Fibroblast of gingiva (primary cell): Measurements from ENCODE around the gene TMOD3.
A peak's percentile ranks its signal among the peaks of the same experiment; 100 is the strongest.
"Not testable (repeated sequence)": the region's sequence is repeated elsewhere in the genome, so short reads cannot be mapped to it uniquely, and the experiment has no call there.

ENCODE experiments used
- DNase-seq: peaks from one replicate; pipeline ENCODE4 v3.0.0-alpha.2; 2011; ENCODE audit warnings: low read depth

The TMOD3 gene

GRCh38 chr15:51829376-51830275 lies at the start of gene TMOD3:
Gene TMOD3 (plus strand): TSS chr15:51829653. CDS start chr15:51862885, 33,232 bp downstream.
- DNase-seq: peak; percentile 84

DNA sequence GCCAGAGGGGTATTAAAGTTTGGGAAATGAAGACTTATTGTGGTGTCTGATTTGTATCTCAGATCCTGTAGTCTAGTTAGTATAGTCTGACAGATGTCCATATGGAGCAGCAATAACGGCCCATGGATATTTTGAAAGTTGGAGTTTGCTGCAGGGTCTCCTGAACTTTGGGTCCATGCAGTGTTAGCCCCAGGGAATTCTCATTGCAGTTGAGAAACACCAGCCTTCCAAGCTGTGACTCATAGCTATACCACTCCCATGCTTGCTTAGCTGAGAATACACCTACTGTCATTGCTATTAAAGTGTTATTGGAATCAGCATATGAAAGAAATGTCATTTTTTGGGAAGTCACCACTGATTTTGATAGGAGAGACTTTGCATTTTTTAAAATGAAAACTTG lies 48.8 kb upstream of the TMOD3 start:
- DNase-seq: no peak

DNA sequence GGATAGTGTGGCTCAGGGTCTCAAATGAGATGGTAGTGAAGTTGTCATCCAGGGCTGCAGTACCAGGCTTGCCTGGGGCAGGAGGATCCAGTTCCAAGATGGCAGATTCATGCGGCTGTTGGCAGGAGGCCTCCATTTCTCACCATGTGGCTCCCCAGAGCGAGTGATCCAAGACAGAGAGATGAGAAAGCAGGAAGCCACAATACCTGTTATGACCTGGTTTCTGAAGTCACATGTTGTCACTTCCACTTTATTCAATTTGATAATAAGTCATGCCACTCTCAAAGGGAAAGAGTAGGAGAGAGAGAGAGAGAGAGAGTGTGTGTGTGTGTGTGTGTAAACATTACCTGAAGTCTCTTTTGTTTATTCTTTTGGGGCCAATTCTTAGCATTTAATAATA lies 47.9 kb upstream of the TMOD3 start:
- DNase-seq: no peak

DNA sequence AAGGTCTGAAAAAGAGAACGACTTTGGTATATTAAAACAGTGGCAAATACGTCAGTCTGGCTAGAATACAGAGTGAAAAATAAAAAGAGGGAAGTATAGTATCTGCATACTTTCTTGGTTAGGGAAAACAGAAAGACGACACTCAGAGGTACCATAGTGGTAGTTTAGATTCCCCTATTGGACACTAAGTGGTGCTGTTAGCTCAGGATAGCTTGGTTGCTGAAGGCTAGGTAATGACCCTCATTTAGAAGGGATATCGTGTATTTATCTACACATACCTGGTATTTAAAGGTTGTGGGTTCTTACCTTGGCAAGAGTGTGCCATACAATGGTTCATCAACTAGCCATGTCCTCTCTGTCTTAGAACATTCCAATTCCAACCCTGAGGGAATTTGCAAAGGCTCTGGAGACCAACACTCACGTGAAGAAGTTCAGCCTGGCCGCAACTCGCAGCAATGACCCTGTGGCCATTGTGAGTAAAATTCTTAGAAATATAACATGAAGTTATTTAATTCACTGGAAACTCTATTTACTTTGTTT lies 47.0 kb upstream of the TMOD3 start:
- DNase-seq: no peak

DNA sequence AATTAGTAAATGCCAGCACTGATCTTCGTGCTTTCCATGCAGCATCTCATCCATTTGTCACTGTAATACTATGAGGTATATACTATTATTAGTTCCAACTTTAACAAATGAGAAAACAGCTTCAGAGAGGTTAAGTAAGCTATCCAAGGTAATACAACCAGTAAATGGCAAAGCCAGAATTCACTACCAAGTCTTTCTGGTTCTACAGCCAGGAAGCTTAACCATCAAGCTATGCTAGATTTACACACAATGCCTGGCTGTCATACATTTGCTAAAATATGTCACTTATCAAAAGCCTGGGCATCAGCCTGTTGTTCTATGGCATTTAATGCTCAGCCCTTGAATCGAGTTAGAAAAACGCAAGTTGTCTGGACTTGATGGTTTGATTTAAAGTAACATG lies 45.5 kb upstream of the TMOD3 start:
- DNase-seq: no peak

GRCh38 chr15:51787130-51787529 lies 42.3 kb upstream of the TMOD3 start:
- not testable (repeated sequence) for DNase-seq

DNA sequence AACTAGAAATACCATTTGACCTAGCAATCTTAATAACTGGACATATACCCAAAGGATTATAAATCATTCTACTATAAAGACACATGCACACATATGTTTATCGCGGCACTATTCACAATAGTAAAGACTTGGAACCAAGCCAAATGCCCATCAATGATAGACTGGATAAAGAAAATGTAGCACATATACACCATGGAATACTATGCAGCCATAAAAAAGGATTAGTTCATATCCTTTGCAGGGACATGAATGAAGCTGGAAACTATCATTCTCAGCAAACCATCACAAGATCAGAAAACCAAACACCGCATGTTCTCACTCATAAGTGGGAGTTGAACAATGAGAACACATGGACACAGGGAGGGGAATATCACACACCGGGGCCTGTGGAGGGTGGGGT lies 37.0 kb upstream of the TMOD3 start:
- not testable (repeated sequence) for DNase-seq

- peak; percentile 78 for DNase-seq
These were observed 35.7 kb upstream of the TMOD3 start for GRCh38 chr15:51793521-51794305.

DNA sequence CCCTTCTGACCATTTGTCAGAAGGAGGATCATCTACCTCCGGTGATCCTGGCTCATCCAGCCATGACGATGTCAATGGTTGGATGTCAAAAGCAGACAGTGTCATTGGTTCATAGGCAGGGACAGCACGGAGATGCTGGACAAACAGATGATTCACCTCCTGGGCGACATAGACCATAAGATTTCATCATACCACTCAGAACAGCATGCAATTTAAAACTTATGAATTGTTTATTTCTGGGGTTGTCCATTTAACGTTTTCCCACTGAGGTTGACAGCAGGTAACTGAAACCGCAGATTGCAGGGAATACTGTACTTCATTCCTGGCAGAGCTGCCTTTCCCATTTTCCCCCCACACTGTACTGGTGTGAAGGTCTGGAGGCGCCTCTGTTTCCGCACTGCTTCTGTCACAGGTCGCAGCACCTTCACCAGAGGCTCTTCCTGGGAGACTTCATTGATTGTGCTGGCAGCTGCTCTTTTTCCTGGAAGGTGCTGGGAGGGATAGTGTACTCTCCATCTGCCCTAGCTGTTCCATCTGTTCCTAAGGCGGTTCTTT lies 32.5 kb upstream of the TMOD3 start:
- peak; percentile 27 for DNase-seq

DNA sequence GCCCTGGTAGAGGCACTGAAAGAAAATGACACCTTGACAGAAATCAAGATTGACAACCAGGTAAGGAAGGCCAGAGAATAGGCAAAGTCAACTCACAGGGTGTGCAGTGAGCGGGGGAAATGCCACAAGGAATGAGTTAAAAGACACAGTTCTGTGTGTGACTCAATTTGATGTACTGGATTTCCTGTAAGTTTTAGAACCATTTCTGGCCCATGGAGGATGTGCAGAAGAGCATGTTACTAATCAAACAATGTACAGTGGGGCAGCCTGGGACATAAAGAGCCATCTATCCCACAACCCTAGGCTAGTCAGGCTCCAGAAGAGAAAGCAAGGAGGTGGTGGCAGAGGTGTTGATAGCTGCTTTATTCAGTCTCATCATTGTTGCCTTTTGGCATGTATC lies 31.2 kb upstream of the TMOD3 start:
- no peak for DNase-seq

GRCh38 chr15:51799282-51800252 lies 29.9 kb upstream of the TMOD3 start:
- DNase-seq: no peak

DNA sequence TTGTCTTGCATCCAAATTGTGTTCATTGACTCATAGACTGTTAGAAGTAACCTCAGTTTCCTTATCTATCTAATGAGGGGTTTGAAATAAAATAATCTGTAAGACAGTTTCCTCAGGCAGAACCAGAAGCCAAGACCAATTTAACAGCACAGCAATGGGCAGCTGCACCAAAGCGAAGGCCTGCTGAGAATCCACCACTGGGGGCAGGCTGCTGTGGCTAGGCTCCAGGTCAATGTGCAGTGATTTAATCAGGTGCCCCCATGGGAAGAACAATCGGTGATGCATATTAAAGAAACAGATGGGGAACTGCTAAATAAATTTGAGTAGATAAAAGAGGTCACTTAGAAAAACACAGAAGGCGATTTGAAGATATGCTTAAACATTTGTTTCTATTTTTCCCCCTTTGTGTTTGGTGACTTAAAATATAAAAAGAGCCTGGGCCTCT lies 28.0 kb upstream of the TMOD3 start:
- DNase-seq: no peak

DNA sequence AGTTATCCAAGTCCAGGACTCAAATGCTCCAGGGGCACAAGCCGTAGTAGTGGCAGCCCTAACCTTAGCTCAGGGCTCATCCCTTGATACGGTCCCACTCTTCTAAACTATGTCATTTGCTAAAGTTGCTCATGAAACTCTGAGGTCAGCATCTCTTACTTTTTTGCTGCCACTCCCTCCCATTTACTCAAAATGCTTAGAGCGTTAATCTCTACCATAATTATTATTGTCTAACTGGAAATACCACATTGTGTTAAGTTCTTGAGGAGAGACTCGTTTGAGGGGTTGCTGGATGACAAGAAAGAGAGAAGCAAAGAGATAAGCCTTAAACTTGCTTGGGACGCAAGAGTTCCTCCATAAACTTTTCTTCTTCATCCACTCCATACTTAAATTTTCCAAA lies 26.9 kb upstream of the TMOD3 start:
- no peak for DNase-seq

- no peak for DNase-seq
These were observed 25.5 kb upstream of the TMOD3 start for GRCh38 chr15:51803965-51804364.

DNA sequence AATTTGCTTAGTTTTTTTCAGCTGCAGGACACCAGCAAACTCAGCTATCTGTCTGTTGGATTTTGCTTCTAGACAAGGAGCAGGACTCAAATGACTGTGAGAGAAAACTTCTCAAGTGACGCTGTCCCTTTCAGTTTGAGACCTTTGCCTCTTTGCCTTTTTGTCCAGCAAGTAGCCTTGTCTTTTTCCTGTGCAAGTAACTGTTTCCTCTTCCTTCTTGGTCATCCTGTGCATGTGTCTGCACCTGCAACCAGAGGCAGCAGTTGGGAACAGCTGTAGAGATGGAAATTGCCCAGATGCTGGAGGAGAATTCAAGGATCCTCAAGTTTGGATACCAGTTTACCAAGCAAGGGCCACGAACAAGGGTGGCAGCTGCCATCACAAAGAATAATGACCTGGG lies 23.3 kb upstream of the TMOD3 start:
- DNase-seq: no peak

DNA sequence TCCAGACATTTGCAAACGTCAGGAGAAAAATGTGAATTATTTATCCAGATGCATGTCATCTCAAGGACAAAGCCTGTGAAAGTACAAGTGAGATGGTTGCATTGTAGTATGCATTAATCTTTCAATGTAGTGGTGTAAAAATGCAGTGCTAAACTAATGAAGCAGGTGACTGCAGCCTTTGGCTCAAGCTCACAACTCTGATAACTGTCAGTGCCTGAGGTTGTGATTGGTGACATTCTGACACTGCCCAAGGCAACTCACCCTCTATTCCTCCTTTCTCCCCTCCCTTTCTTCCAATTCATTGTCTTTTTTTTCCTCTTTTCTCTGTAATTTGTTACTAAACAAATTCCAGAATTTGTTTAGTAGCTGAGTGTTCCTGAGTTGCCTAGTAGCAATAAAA lies 20.0 kb upstream of the TMOD3 start:
- DNase-seq: no peak

DNA sequence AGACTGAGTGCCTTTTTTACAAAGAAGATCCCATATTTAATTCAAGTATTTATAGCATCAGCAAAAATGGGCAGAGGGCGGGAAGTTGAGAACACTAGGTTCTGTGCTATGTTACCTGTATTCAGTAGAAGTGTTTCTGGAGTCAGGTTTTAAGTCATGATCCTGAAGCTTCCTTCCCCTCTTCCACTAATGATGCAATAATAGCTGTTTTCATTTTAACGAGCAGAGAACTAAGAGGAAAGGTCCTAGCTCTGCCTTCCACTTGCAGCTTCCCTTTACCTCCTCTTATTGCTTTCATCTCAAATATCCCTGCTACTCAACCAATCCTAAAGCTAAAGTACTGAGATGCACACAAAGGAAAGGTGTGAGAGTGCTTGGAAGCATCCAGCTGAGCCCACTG lies 16.9 kb upstream of the TMOD3 start:
- DNase-seq: no peak

DNA sequence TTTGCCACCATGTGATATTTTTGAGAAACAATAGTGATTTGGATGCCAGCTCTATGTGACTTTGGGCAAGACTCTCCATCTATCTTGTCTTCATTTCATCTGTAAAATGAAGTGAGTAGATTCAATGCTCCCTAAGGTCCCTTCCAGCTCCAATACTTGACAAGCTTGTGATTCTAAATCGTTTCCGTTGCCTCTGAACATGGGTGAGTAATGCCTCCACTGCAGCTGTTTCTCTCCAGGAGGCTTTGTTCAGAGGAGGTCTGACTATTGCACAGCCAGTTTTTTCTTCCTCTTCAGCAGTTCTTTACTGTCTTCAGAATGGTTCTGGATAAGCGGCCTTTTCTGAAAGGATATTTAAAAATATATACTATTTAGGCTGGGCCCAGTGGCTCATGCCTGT lies 14.8 kb upstream of the TMOD3 start:
- no peak for DNase-seq

- no peak for DNase-seq
These were observed 12.8 kb upstream of the TMOD3 start for GRCh38 chr15:51816611-51817010.

DNA sequence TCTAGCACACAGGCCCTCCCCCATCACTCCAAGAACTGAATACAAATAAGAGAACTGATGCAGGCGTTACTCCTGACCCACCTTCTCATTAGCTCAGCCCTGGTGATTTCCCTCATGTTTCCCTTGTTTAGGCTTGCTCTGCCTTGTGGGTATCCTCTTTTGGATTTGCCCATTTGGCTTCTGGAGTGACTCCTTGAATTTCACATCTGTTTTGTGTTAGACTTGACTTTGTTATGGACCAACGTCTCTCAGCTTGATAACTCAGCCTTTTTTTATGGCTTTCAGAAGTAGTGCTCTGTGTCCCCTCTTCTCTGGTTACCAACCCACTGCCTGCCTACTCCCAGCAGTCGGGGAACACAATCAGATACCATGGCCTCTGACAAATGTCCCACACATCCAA lies 11.3 kb upstream of the TMOD3 start:
- peak; percentile 54 for DNase-seq

- no peak for DNase-seq
These were observed 3.8 kb upstream of the TMOD3 start for GRCh38 chr15:51825698-51826097.
